GM12874 (cell line): ENCODE results near the gene NCKIPSD.

Experiments used
- CTCF ChIP-seq: IDR thresholded peaks from 2 replicates; pipeline ENCODE4 v1.5.1; 2011; ENCODE audit warnings: low read depth, mild to moderate bottlenecking, control low read depth, low read length, moderate library complexity; ENCODE audit not compliant: insufficient read depth

The NCKIPSD gene

DNA sequence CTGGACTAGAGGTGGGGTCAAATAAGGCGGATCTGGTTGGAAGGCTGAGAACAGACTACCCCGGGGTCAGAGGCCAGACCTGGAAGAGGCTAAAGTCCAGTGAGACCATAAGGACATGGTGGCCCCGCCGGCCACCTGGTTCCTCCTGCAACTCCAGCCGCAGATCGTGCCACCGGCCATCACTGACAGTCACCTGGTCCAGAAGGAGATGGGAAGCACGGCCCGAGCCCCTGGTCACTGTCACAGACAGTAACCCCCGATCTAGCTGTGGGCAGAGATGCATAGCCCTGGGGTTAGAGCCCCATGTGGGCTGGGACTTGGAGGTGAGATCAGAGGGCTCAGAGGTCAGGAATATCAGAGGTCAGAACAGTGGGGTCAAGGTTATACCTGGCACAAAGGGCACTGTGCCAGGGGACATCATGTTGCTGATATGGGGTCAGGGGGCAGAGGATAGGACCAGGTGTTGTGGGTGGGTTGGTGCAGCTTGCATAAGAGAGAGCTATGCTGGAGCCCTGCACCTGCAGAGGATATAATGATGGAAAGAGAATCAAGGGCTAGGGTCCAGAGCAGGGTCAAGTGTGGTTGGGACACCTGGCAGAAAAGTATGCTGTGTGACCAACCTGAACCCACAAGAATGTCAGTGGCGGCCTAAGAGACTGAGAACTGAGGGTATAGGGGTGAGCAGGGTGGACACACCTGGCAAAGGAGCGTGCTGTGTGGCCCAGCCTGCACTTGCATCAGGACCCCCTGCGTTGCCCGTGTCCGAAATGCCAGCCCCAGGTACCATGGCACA lies 32.6 kb downstream of the NCKIPSD start:
- no peak for TF ChIP-seq CTCF

DNA sequence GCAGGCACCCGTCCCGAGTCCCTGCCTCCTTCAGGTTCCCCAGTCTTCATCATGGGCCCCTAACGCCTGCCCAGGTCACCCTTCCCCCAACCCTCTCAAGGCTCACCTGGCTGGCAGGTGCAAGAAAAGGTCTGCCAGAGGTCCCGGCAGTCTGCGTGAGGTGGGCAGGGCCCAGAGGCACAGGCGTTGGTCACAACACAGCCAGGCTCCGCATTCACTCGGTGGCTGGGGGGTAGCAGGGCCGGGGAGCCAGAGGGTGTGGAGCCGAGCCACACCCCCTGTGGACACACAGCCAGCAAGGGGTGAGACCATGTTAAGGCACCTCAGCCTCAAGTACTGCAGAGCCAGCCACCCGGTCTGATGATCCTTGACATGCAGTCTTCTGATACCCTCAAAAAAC lies 33.9 kb downstream of the NCKIPSD start:
- TF ChIP-seq CTCF: no peak

DNA sequence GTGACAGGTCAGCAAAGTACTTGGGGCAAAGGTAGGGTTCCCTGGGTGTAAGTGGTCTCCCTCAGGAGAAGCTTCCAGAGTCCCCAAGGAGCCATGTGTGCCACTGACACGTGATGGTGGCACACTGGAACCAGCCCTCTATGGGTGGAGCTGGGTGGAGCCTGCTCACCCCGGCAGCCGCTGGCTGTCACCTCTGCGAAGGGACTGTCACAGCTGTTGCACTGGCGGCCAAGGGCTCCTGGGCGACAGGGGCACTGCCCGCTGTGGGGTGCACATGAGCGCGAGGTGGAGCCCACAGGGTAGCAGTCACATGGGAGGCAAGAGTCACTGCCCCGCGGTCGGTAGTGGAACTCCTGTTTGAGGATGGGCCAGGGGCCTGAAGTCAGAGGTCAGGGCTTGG lies 35.0 kb downstream of the NCKIPSD start:
- no peak for TF ChIP-seq CTCF

DNA sequence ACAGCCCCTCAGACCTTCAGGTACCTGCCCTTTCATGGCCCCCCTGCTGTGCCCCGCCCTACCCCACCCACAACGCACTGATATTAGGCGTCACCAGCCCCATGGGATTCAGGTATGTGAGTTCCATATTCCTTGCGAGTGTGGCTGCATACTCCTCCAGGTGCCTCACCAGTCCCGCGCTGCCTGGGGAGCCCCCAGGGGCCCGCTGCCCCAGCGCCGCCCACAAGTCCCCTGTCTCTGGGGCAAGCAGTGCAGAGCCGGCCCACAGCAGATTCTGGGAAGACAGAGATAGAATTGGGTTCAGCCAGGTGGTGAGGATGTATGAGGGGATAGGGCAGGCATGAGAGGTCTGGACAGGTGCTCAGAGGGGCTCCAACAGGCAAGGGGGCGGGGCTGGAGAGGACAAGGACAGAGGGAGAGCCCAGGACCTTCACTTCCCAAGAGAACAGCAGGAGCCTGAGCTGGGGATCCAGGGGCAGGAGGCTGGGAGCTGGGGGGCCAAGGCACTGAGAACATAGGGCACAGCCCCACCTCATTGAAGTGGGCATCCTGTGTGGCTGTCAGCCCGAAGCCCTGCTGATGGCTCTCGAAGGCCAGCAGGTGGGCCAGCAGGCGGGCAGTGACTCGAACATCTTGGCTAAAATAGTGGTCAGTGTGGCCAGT lies 37.4 kb downstream of the NCKIPSD start:
- TF ChIP-seq CTCF: no peak

DNA sequence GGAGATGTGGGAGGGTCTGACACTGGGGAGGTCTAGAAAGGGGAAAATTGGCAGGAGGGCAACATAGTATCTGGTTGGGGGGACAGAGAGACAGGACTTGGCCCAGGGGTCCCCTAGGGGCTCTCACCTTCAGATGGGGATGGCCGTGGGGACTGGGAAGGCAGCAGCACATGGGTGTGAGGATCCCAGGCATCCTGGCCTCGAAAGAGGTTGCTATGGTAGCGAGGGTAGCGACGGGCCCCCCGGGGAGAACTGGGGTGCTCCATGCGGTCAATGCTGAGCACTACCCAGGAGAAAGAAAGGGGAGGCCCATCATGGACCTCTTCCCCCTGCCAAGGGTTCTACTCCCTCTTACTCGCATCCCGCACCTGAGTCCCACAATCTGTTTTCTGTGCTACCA lies 38.0 kb downstream of the NCKIPSD start:
- no peak for TF ChIP-seq CTCF

- TF ChIP-seq CTCF: no peak
Measured at GRCh38 chr3:48644898-48645760, 40.6 kb downstream of the NCKIPSD start.

- TF ChIP-seq CTCF: no peak
Measured at GRCh38 chr3:48642605-48643004, 43.1 kb downstream of the NCKIPSD start.
